ENCODE measurements around the gene PRSS8. TPM values are rescaled to one million over a fixed set of nuclear protein-coding genes. Genes with fewer than 3 reads are reported as not detected.

The PRSS8 gene
- total RNA-seq, 2 experiments from 2014 or later: 0.17 TPM; not detected in 1

GRCh38 chr16:31088459-31089183 is 46.9 kb downstream of the PRSS8 start, which contains the start of gene PRSS53:
TSS of gene PRSS53 (minus strand) at chr16:31088943. CDS start at chr16:31088809, 134 bp downstream.
- H3K36me3 Mint-ChIP-seq (ENCODE audit: low read depth): peaks cover 16% of the 10 kb centered on the region
- DNase-seq: no peak
- ChIA-PET CTCF (interaction anchor here (0.6 kb wide), 1 partner anchor 69 kb away, joined by 5 read pairs; no protein-coding TSS in a partner anchor), POLR2A (no interaction called here)
- H3K4me1 Mint-ChIP-seq: peaks cover 11% of the 10 kb centered on the region
- H3K4me3 Mint-ChIP-seq: no peak within 1 kb of the TSS
- peak within 1 kb of the TSS; percentile 44 for H3K27ac Mint-ChIP-seq
- H3K27me3 Mint-ChIP-seq: no peaks in the 10 kb centered on the region
- no peaks in the 10 kb centered on the region for H3K9me3 Mint-ChIP-seq

GRCh38 chr16:31087971-31088370 is 47.6 kb downstream of the PRSS8 start:
- no peaks in the 10 kb centered on the region for H3K27me3 Mint-ChIP-seq
- H3K4me3 Mint-ChIP-seq: no peak overlapping the region
- no peak for DNase-seq
- ChIA-PET CTCF (no interaction called here), POLR2A (no interaction called here)
- no peak overlapping the region for H3K27ac Mint-ChIP-seq
- peaks cover 16% of the 10 kb centered on the region for H3K36me3 Mint-ChIP-seq (ENCODE audit: low read depth)
- peaks cover 6% of the 10 kb centered on the region for H3K4me1 Mint-ChIP-seq
- H3K9me3 Mint-ChIP-seq: no peaks in the 10 kb centered on the region

GRCh38 chr16:31087481-31087880 is 48.0 kb downstream of the PRSS8 start:
- Mint-ChIP-seq H3K27me3 (no peaks in the 10 kb centered on the region), H3K4me1 (peaks cover 2% of the 10 kb centered on the region), H3K27ac (no peak overlapping the region), H3K4me3 (no peak overlapping the region), H3K9me3 (no peaks in the 10 kb centered on the region), H3K36me3 (ENCODE audit: low read depth) (peaks cover 16% of the 10 kb centered on the region)
- ChIA-PET CTCF (interaction anchor here (1.3 kb wide), 1 partner anchor 11 kb away, joined by 5 read pairs; no protein-coding TSS in a partner anchor), POLR2A (no interaction called here)
- no peak for DNase-seq

- peaks cover 3% of the 10 kb centered on the region for H3K4me1 Mint-ChIP-seq
- H3K27ac Mint-ChIP-seq: no peak overlapping the region
- H3K36me3 Mint-ChIP-seq (ENCODE audit: low read depth): peaks cover 19% of the 10 kb centered on the region
- no peaks in the 10 kb centered on the region for H3K9me3 Mint-ChIP-seq
- H3K27me3 Mint-ChIP-seq: no peaks in the 10 kb centered on the region
- H3K4me3 Mint-ChIP-seq: no peak overlapping the region
- ChIA-PET CTCF (interaction anchor here (0.8 to 1.3 kb wide), 2 partner anchors 11 to 15 kb away, joined by 3 to 5 read pairs; no protein-coding TSS in a partner anchor), POLR2A (no interaction called here)
- no peak for DNase-seq
Measured at GRCh38 chr16:31086629-31086906, 49.0 kb downstream of the PRSS8 start.

- DNase-seq: no peak
- Mint-ChIP-seq H3K27me3 (no peaks in the 10 kb centered on the region), H3K4me3 (no peak overlapping the region), H3K9me3 (no peaks in the 10 kb centered on the region), H3K4me1 (peaks cover 3% of the 10 kb centered on the region), H3K36me3 (ENCODE audit: low read depth) (peaks cover 18% of the 10 kb centered on the region), H3K27ac (peak overlapping the region; percentile 76)
- ChIA-PET CTCF (interaction anchor here (0.8 to 1.9 kb wide), 3 partner anchors 10 to 56 kb away, joined by 3 to 6 read pairs (median 5); no protein-coding TSS in a partner anchor), POLR2A (no interaction called here)
Measured at GRCh38 chr16:31085873-31086628, 49.5 kb downstream of the PRSS8 start.

- Mint-ChIP-seq H3K27me3 (no peaks in the 10 kb centered on the region), H3K4me3 (no peak overlapping the region), H3K27ac (no peak overlapping the region), H3K9me3 (no peaks in the 10 kb centered on the region), H3K4me1 (peaks cover 7% of the 10 kb centered on the region), H3K36me3 (ENCODE audit: low read depth) (peaks cover 18% of the 10 kb centered on the region)
- no peak for DNase-seq
- CTCF ChIA-PET: interaction anchor here (1.9 kb wide), 1 partner anchor 57 kb away, joined by 6 read pairs; no protein-coding TSS in a partner anchor
- POLR2A ChIA-PET: no interaction called here
Measured at GRCh38 chr16:31085411-31085810, 50.1 kb downstream of the PRSS8 start.

GRCh38 chr16:31084584-31085302 is 50.8 kb downstream of the PRSS8 start:
- Mint-ChIP-seq H3K27ac (no peak overlapping the region), H3K9me3 (no peaks in the 10 kb centered on the region), H3K4me3 (no peak overlapping the region), H3K4me1 (peaks cover 7% of the 10 kb centered on the region), H3K36me3 (ENCODE audit: low read depth) (peaks cover 17% of the 10 kb centered on the region), H3K27me3 (no peaks in the 10 kb centered on the region)
- no peak for DNase-seq
- ChIA-PET CTCF (interaction anchor here (0.5 to 2.0 kb wide), 5 partner anchors 9 to 82 kb away, joined by 3 to 6 read pairs (median 4); partner anchors contain the start of genes KAT8 and VKORC1), POLR2A (interaction anchor here (1.0 kb wide), 1 partner anchor 358 kb away, joined by 6 read pairs; the partner anchor contains the start of gene ZNF843)

GRCh38 chr16:31083981-31084380 is 51.5 kb downstream of the PRSS8 start:
- peaks cover 17% of the 10 kb centered on the region for H3K36me3 Mint-ChIP-seq (ENCODE audit: low read depth)
- H3K27me3 Mint-ChIP-seq: no peaks in the 10 kb centered on the region
- CTCF ChIA-PET: interaction anchor here (0.5 to 2.0 kb wide), 6 partner anchors 10 to 83 kb away, joined by 3 to 6 read pairs (median 4); partner anchors contain the start of genes KAT8 and VKORC1
- no peaks in the 10 kb centered on the region for H3K9me3 Mint-ChIP-seq
- H3K27ac Mint-ChIP-seq: no peak overlapping the region
- peaks cover 9% of the 10 kb centered on the region for H3K4me1 Mint-ChIP-seq
- H3K4me3 Mint-ChIP-seq: no peak overlapping the region
- DNase-seq: no peak
- POLR2A ChIA-PET: interaction anchor here (0.6 kb wide), 1 partner anchor 53 kb away, joined by 3 read pairs; no protein-coding TSS in a partner anchor

GRCh38 chr16:31083556-31083955 is 52.0 kb downstream of the PRSS8 start:
- H3K4me1 Mint-ChIP-seq: peaks cover 9% of the 10 kb centered on the region
- H3K27ac Mint-ChIP-seq: peak overlapping the region; percentile 54
- no peak overlapping the region for H3K4me3 Mint-ChIP-seq
- DNase-seq: no peak
- peaks cover 21% of the 10 kb centered on the region for H3K36me3 Mint-ChIP-seq (ENCODE audit: low read depth)
- H3K9me3 Mint-ChIP-seq: no peaks in the 10 kb centered on the region
- ChIA-PET POLR2A (interaction anchor here (0.6 kb wide), 1 partner anchor 53 kb away, joined by 3 read pairs; no protein-coding TSS in a partner anchor), CTCF (interaction anchor here (0.6 to 2.0 kb wide), 3 partner anchors 17 to 37 kb away, joined by 4 to 6 read pairs (median 4); partner anchors contain the start of gene KAT8)
- H3K27me3 Mint-ChIP-seq: no peaks in the 10 kb centered on the region

- ChIA-PET CTCF (interaction anchor here (2.0 kb wide), 1 partner anchor 18 kb away, joined by 6 read pairs; no protein-coding TSS in a partner anchor), POLR2A (no interaction called here)
- H3K36me3 Mint-ChIP-seq (ENCODE audit: low read depth): peaks cover 23% of the 10 kb centered on the region
Measured at GRCh38 chr16:31083081-31083480, 52.4 kb downstream of the PRSS8 start.

GRCh38 chr16:31082368-31083045 is 53.0 kb downstream of the PRSS8 start:
- no peak overlapping the region for H3K4me3 Mint-ChIP-seq
- no peaks in the 10 kb centered on the region for H3K9me3 Mint-ChIP-seq
- CTCF ChIA-PET: no interaction called here
- peak overlapping the region; percentile 47 for H3K27ac Mint-ChIP-seq
- POLR2A ChIA-PET: no interaction called here
- no peaks in the 10 kb centered on the region for H3K27me3 Mint-ChIP-seq
- DNase-seq: no peak
- peaks cover 29% of the 10 kb centered on the region for H3K36me3 Mint-ChIP-seq (ENCODE audit: low read depth)
- H3K4me1 Mint-ChIP-seq: peaks cover 9% of the 10 kb centered on the region

More at GRCh38 chr16:31083081-31083480, 52.4 kb downstream of the PRSS8 start:
- H3K27ac Mint-ChIP-seq: peak overlapping the region; percentile 54
- H3K4me3 Mint-ChIP-seq: no peak overlapping the region
- peaks cover 9% of the 10 kb centered on the region for H3K4me1 Mint-ChIP-seq
- H3K9me3 Mint-ChIP-seq: no peaks in the 10 kb centered on the region
- no peaks in the 10 kb centered on the region for H3K27me3 Mint-ChIP-seq
- no peak for DNase-seq
